GM23338 (cell line): ENCODE data around the gene ZNF438. TPM values are rescaled to one million over a fixed set of nuclear protein-coding genes. Genes with fewer than 3 reads are reported as not detected.

Source experiments
- ATAC-seq: fragments of 200-7000 bp; cut with Tn5 transposase; 3 replicates; pipeline ENCODE4 v1.9.1; 2020
- DNase-seq: peaks from one replicate; pipeline ENCODE4 v3.0.0-alpha.2; 2015; ENCODE audit warnings: low spot score
- H2AFZ ChIP-seq: fragments of 200-600 bp; sonication (generic); 2 replicates; pipeline ENCODE4 v1.8.0; 2016; ENCODE audit warnings: antibody characterized with exemption, mild to moderate bottlenecking, moderate library complexity
- H3F3A ChIP-seq: fragments of 200-600 bp; sonication (generic); replicated peaks from 2 replicates; pipeline ENCODE4 v1.8.0; 2017; ENCODE audit warnings: antibody characterized with exemption, mixed run types, low read depth
- H3K27ac ChIP-seq: fragments of 200-600 bp; sonication (generic); 2 replicates; pipeline ENCODE4 v1.6.1; 2016; ENCODE audit warnings: low read depth
- H3K27me3 ChIP-seq: fragments of 200-600 bp; sonication (generic); 2 replicates; pipeline ENCODE4 v1.8.0; 2016; ENCODE audit warnings: mild to moderate bottlenecking, mixed run types, moderate library complexity; ENCODE audit not compliant: insufficient read depth
- H3K36me3 ChIP-seq: fragments of 200-600 bp; sonication (generic); 2 replicates; pipeline ENCODE4 v1.8.0; 2016; ENCODE audit warnings: mild to moderate bottlenecking; ENCODE audit not compliant: insufficient read depth
- H3K4me1 ChIP-seq: fragments of 200-600 bp; sonication (generic); 2 replicates; pipeline ENCODE4 v1.8.0; 2016; ENCODE audit warnings: mild to moderate bottlenecking, moderate library complexity; ENCODE audit not compliant: insufficient read depth
- H3K4me2 ChIP-seq: fragments of 200-600 bp; sonication (generic); 2 replicates; pipeline ENCODE4 v1.7.1; 2017; ENCODE audit warnings: mixed run types
- H3K4me3 ChIP-seq: fragments of 200-600 bp; sonication (generic); 2 replicates; pipeline ENCODE4 v1.6.1; 2016; ENCODE audit warnings: mixed run types
- H3K79me2 ChIP-seq: fragments of 200-600 bp; sonication (generic); replicated peaks from 2 replicates; pipeline ENCODE4 v1.8.0; 2017; ENCODE audit warnings: mild to moderate bottlenecking; ENCODE audit not compliant: insufficient read depth
- H3K9me2 ChIP-seq: fragments of 200-600 bp; sonication (generic); 2 replicates; pipeline ENCODE4 v1.8.0; 2017; ENCODE audit not compliant: insufficient read depth
- H4K20me1 ChIP-seq: fragments of 200-600 bp; sonication (generic); replicated peaks from 2 replicates; pipeline ENCODE4 v1.8.0; 2017; ENCODE audit warnings: mild to moderate bottlenecking; ENCODE audit not compliant: insufficient read depth
- H3K27ac Mint-ChIP-seq: 2 replicates; pipeline ENCODE4 v1.8.0; 2020; ENCODE audit warnings: inconsistent platforms, mild to moderate bottlenecking, moderate library complexity, mixed read lengths
- H3K27me3 Mint-ChIP-seq: 3 replicates; pipeline ENCODE4 v1.8.0; 2022; ENCODE audit warnings: low read depth, mild to moderate bottlenecking, moderate library complexity, mixed read lengths, inconsistent platforms; ENCODE audit not compliant: insufficient read depth, poor library complexity
- H3K36me3 Mint-ChIP-seq: 3 replicates; pipeline ENCODE4 v1.8.0; 2021; ENCODE audit warnings: low read depth, mild to moderate bottlenecking, inconsistent platforms, moderate library complexity, mixed read lengths
- H3K4me1 Mint-ChIP-seq: 3 replicates; pipeline ENCODE4 v1.8.0; 2020; ENCODE audit warnings: mild to moderate bottlenecking, inconsistent platforms, mixed read lengths
- H3K4me3 Mint-ChIP-seq: 3 replicates; pipeline ENCODE4 v1.8.0; 2021; ENCODE audit warnings: moderate library complexity, mild to moderate bottlenecking, inconsistent platforms, mixed read lengths
- H3K9me3 Mint-ChIP-seq: 3 replicates; pipeline ENCODE4 v1.8.0; 2020; ENCODE audit warnings: moderate library complexity, mild to moderate bottlenecking, inconsistent platforms, mixed read lengths
- CREB1 ChIP-seq: fragments of 250-450 bp; sonication (Bioruptor Pico); IDR thresholded peaks from 2 replicates; pipeline ENCODE4 v1.5.0; 2020; ENCODE audit warnings: low read depth, mild to moderate bottlenecking, moderate library complexity
- CTCF ChIP-seq, 2 experiments: fragments of 200-600 bp in 1 of 2; sonication (generic) in 1 of 2; conservative IDR thresholded peaks; 2 replicates each; pipeline versions ENCODE4 v1.5.1 to v1.6.1; 2016 to 2017; ENCODE audit warnings: antibody characterized with exemption in 2 of 2, low read depth in 2 of 2, mild to moderate bottlenecking in 2 of 2, moderate library complexity in 1 of 2
- EZH2 ChIP-seq: fragments of 200-600 bp; sonication (generic); IDR thresholded peaks from one replicate; pipeline ENCODE4 v1.8.0; 2017; ENCODE audit warnings: antibody characterized with exemption, mild to moderate bottlenecking, low read depth; ENCODE audit not compliant: unreplicated experiment
- EZH2phosphoT487 ChIP-seq: fragments of 200-600 bp; sonication (generic); IDR thresholded peaks from one replicate; pipeline ENCODE4 v1.8.1; 2018; ENCODE audit warnings: antibody characterized with exemption; ENCODE audit not compliant: unreplicated experiment
- JUNB ChIP-seq: IDR thresholded peaks from one replicate; pipeline ENCODE4 v1.6.1; 2016; ENCODE audit warnings: antibody characterized with exemption; ENCODE audit not compliant: unreplicated experiment
- NANOG ChIP-seq: IDR thresholded peaks from 2 replicates; pipeline ENCODE4 v1.6.1; 2016; ENCODE audit warnings: antibody characterized with exemption, borderline replicate concordance
- POLR2AphosphoS5 ChIP-seq: IDR thresholded peaks from 2 replicates; pipeline ENCODE4 v1.6.1; 2016; ENCODE audit warnings: antibody characterized with exemption, low read depth
- STAT1 ChIP-seq: IDR thresholded peaks from one replicate; pipeline ENCODE4 v1.6.1; 2016; ENCODE audit warnings: antibody characterized with exemption; ENCODE audit not compliant: unreplicated experiment
- ZNF114 ChIP-seq: fragments of 250-450 bp; sonication (Bioruptor Pico); IDR thresholded peaks from 2 replicates; pipeline ENCODE4 v1.5.0; 2020; ENCODE audit warnings: mild to moderate bottlenecking, moderate library complexity
- ZNF331 ChIP-seq: fragments of 250-450 bp; sonication (Bioruptor Pico); IDR thresholded peaks from 2 replicates; pipeline ENCODE4 v1.5.0; 2020; ENCODE audit warnings: low read depth, mild to moderate bottlenecking, moderate library complexity
- polyA plus RNA-seq: library from polyadenylated mRNA; unstranded; fragments of >200 nt; fragmentation: Nextera tagmentation; extraction: Ambion mirVana; gene quantifications from 2 replicates; pipeline ENCODE4 v1.2.1, GENCODE V29; 2016
- total RNA-seq: library from RNA; depleted of rRNA; stranded (reverse); fragments of >200 nt; shearing (Covaris generic); gene quantifications from 2 replicates; pipeline ENCODE4 v1.2.3, GENCODE V29; 2014
- TF ChIP-seq, protein P1 (sequence below): IDR thresholded peaks from 2 replicates; pipeline ENCODE4 v1.6.1; 2016; ENCODE audit warnings: antibody characterized with exemption
- TF ChIP-seq, protein P2 (sequence below): IDR thresholded peaks from one replicate; pipeline ENCODE4 v1.6.1; 2018; ENCODE audit warnings: antibody characterized with exemption; ENCODE audit not compliant: unreplicated experiment
- TF ChIP-seq, protein P3 (sequence below): fragments of 250-450 bp; sonication (Bioruptor Pico); IDR thresholded peaks from 2 replicates; pipeline ENCODE4 v1.5.0; 2020; ENCODE audit warnings: mild to moderate bottlenecking, moderate library complexity

The ZNF438 gene
- total and polyA plus RNA-seq, 2 experiments from 2014 or later, result 0.91 to 0.94 TPM

GRCh38 chr10:30863516-30864210 lies 168.0 kb downstream of the ZNF438 start:
- H4K20me1 ChIP-seq, result no peaks in the 10 kb centered on the region
- H3K27ac ChIP-seq, result no peak overlapping the region
- Mint-ChIP-seq H3K27ac (no peak overlapping the region), H3K36me3 (no peaks in the 10 kb centered on the region), H3K4me1 (peaks cover 13% of the 10 kb centered on the region; the same call in 2 of the 3 replicates), H3K27me3 (no peaks in the 10 kb centered on the region), H3K9me3 (no peaks in the 10 kb centered on the region), H3K4me3 (no peak overlapping the region)
- H2AFZ ChIP-seq, result no peak overlapping the region
- no peak for ATAC-seq
- no peaks in the 10 kb centered on the region for H3F3A ChIP-seq
- H3K79me2 ChIP-seq, result no peaks in the 10 kb centered on the region
- no peak overlapping the region for H3K4me2 ChIP-seq
- TF ChIP-seq, protein P1, sequence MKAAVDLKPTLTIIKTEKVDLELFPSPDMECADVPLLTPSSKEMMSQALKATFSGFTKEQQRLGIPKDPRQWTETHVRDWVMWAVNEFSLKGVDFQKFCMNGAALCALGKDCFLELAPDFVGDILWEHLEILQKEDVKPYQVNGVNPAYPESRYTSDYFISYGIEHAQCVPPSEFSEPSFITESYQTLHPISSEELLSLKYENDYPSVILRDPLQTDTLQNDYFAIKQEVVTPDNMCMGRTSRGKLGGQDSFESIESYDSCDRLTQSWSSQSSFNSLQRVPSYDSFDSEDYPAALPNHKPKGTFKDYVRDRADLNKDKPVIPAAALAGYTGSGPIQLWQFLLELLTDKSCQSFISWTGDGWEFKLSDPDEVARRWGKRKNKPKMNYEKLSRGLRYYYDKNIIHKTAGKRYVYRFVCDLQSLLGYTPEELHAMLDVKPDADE, result no peak
- TF ChIP-seq, protein P2, sequence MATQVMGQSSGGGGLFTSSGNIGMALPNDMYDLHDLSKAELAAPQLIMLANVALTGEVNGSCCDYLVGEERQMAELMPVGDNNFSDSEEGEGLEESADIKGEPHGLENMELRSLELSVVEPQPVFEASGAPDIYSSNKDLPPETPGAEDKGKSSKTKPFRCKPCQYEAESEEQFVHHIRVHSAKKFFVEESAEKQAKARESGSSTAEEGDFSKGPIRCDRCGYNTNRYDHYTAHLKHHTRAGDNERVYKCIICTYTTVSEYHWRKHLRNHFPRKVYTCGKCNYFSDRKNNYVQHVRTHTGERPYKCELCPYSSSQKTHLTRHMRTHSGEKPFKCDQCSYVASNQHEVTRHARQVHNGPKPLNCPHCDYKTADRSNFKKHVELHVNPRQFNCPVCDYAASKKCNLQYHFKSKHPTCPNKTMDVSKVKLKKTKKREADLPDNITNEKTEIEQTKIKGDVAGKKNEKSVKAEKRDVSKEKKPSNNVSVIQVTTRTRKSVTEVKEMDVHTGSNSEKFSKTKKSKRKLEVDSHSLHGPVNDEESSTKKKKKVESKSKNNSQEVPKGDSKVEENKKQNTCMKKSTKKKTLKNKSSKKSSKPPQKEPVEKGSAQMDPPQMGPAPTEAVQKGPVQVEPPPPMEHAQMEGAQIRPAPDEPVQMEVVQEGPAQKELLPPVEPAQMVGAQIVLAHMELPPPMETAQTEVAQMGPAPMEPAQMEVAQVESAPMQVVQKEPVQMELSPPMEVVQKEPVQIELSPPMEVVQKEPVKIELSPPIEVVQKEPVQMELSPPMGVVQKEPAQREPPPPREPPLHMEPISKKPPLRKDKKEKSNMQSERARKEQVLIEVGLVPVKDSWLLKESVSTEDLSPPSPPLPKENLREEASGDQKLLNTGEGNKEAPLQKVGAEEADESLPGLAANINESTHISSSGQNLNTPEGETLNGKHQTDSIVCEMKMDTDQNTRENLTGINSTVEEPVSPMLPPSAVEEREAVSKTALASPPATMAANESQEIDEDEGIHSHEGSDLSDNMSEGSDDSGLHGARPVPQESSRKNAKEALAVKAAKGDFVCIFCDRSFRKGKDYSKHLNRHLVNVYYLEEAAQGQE, result no peak
- TF ChIP-seq EZH2phosphoT487 (no peak), ZNF331 (no peak), CTCF (conservative IDR thresholded peaks at IDR 0.05; ENCODE audit: low read depth in 2 of 2) (no peak), ZNF114 (no peak), NANOG (no peak), EZH2 (no peak), CREB1 (CRISPR knock-in tag) (no peak), STAT1 (no peak), JUNB (no peak), POLR2AphosphoS5 (no peak)
- TF ChIP-seq, protein P3, sequence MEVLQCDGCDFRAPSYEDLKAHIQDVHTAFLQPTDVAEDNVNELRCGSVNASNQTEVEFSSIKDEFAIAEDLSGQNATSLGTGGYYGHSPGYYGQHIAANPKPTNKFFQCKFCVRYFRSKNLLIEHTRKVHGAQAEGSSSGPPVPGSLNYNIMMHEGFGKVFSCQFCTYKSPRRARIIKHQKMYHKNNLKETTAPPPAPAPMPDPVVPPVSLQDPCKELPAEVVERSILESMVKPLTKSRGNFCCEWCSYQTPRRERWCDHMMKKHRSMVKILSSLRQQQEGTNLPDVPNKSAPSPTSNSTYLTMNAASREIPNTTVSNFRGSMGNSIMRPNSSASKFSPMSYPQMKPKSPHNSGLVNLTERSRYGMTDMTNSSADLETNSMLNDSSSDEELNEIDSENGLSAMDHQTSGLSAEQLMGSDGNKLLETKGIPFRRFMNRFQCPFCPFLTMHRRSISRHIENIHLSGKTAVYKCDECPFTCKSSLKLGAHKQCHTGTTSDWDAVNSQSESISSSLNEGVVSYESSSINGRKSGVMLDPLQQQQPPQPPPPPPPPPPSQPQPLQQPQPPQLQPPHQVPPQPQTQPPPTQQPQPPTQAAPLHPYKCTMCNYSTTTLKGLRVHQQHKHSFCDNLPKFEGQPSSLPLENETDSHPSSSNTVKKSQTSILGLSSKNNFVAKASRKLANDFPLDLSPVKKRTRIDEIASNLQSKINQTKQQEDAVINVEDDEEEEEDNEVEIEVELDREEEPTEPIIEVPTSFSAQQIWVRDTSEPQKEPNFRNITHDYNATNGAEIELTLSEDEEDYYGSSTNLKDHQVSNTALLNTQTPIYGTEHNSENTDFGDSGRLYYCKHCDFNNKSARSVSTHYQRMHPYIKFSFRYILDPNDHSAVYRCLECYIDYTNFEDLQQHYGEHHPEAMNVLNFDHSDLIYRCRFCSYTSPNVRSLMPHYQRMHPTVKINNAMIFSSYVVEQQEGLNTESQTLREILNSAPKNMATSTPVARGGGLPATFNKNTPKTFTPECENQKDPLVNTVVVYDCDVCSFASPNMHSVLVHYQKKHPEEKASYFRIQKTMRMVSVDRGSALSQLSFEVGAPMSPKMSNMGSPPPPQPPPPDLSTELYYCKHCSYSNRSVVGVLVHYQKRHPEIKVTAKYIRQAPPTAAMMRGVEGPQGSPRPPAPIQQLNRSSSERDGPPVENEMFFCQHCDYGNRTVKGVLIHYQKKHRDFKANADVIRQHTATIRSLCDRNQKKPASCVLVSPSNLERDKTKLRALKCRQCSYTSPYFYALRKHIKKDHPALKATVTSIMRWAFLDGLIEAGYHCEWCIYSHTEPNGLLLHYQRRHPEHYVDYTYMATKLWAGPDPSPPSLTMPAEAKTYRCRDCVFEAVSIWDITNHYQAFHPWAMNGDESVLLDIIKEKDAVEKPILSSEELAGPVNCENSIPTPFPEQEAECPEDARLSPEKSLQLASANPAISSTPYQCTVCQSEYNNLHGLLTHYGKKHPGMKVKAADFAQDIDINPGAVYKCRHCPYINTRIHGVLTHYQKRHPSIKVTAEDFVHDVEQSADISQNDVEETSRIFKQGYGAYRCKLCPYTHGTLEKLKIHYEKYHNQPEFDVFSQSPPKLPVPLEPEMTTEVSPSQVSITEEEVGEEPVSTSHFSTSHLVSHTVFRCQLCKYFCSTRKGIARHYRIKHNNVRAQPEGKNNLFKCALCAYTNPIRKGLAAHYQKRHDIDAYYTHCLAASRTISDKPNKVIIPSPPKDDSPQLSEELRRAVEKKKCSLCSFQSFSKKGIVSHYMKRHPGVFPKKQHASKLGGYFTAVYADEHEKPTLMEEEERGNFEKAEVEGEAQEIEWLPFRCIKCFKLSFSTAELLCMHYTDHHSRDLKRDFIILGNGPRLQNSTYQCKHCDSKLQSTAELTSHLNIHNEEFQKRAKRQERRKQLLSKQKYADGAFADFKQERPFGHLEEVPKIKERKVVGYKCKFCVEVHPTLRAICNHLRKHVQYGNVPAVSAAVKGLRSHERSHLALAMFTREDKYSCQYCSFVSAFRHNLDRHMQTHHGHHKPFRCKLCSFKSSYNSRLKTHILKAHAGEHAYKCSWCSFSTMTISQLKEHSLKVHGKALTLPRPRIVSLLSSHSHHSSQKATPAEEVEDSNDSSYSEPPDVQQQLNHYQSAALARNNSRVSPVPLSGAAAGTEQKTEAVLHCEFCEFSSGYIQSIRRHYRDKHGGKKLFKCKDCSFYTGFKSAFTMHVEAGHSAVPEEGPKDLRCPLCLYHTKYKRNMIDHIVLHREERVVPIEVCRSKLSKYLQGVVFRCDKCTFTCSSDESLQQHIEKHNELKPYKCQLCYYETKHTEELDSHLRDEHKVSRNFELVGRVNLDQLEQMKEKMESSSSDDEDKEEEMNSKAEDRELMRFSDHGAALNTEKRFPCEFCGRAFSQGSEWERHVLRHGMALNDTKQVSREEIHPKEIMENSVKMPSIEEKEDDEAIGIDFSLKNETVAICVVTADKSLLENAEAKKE, result no peak
- H3K36me3 ChIP-seq, result no peaks in the 10 kb centered on the region
- peaks cover 4% of the 10 kb centered on the region for H3K9me2 ChIP-seq
- peaks cover 12% of the 10 kb centered on the region; the same call in 1 of the 2 replicates for H3K4me1 ChIP-seq
- H3K4me3 ChIP-seq, result no peak overlapping the region
- no peak for DNase-seq
- H3K27me3 ChIP-seq, result no peaks in the 10 kb centered on the region
